Measurements from ENCODE around the gene TRPM8.

- no peak for TF ChIP-seq TAF1 (IDR thresholded peaks at IDR 0.05; ENCODE audit: low read depth)
- TF ChIP-seq YY1 (IDR thresholded peaks at IDR 0.05; ENCODE audit: low read depth), result no peak
- TF ChIP-seq MAX (IDR thresholded peaks at IDR 0.05), result no peak
Measured at GRCh38 chr2:233994151-233994550, 77.0 kb downstream of the TRPM8 start.
